OCI-LY1 (cell line): ENCODE data around the gene NFIB.

Source experiments
- H2AFZ ChIP-seq: fragments of 200-600 bp; sonication (generic), shearing (Covaris generic); 2 replicates; pipeline ENCODE4 v1.6.0; 2014; ENCODE audit warnings: antibody characterized with exemption, mild to moderate bottlenecking, low read length
- H3F3A ChIP-seq: fragments of 200-600 bp; sonication (generic), shearing (Covaris generic); 2 replicates; pipeline ENCODE4 v1.6.0; 2014; ENCODE audit warnings: mild to moderate bottlenecking, antibody characterized with exemption, low read length, moderate library complexity; ENCODE audit not compliant: insufficient read depth
- H3K27ac ChIP-seq: fragments of 200-600 bp; sonication (generic); 2 replicates; pipeline ENCODE4 v1.5.1; 2014; ENCODE audit warnings: low read length, mixed run types, mild to moderate bottlenecking, low read depth; ENCODE audit not compliant: poor library complexity, severe bottlenecking
- H3K27me3 ChIP-seq: fragments of 200-600 bp; sonication (generic); 2 replicates; pipeline ENCODE4 v1.6.0; 2014; ENCODE audit warnings: antibody characterized with exemption, mild to moderate bottlenecking, low read length, moderate library complexity; ENCODE audit not compliant: insufficient read depth
- H3K36me3 ChIP-seq: fragments of 200-600 bp; sonication (generic); 2 replicates; pipeline ENCODE4 v1.6.1; 2014; ENCODE audit warnings: mild to moderate bottlenecking, antibody characterized with exemption, low read length, moderate library complexity, mixed read lengths; ENCODE audit not compliant: insufficient read depth
- H3K4me1 ChIP-seq: fragments of 200-600 bp; sonication (generic); 2 replicates; pipeline ENCODE4 v1.5.1; 2014; ENCODE audit warnings: mild to moderate bottlenecking, low read length, moderate library complexity; ENCODE audit not compliant: insufficient read depth, severe bottlenecking
- H3K4me2 ChIP-seq: fragments of 200-600 bp; sonication (generic), shearing (Covaris generic); 2 replicates; pipeline ENCODE4 v1.6.1; 2014; ENCODE audit warnings: low read length
- H3K4me3 ChIP-seq: fragments of 200-600 bp; sonication (generic); 2 replicates; pipeline ENCODE4 v1.5.1; 2014; ENCODE audit warnings: low read length, low read depth, mild to moderate bottlenecking, mixed read lengths; ENCODE audit not compliant: poor library complexity, severe bottlenecking
- H3K79me2 ChIP-seq: fragments of 200-600 bp; shearing (Covaris generic); 2 replicates; pipeline ENCODE4 v1.6.1; 2016; ENCODE audit warnings: mixed run types, low read length, mixed read lengths; ENCODE audit not compliant: insufficient read depth
- H3K9ac ChIP-seq: fragments of 200-600 bp; sonication (generic), shearing (Covaris generic); 2 replicates; pipeline ENCODE4 v1.6.1; 2014; ENCODE audit warnings: mild to moderate bottlenecking, low read length, mixed read lengths
- H3K9me2 ChIP-seq: fragments of 200-600 bp; sonication (generic), shearing (Covaris generic); 2 replicates; pipeline ENCODE4 v1.6.1; 2014; ENCODE audit warnings: low read depth, mild to moderate bottlenecking, low read length, mixed read lengths
- H3K9me3 ChIP-seq: fragments of 200-600 bp; shearing (Covaris generic); 2 replicates; pipeline ENCODE4 v1.6.1; 2014; ENCODE audit warnings: low read length, mixed read lengths
- H4K20me1 ChIP-seq: fragments of 200-600 bp; sonication (generic), shearing (Covaris generic); 2 replicates; pipeline ENCODE4 v1.6.0; 2016; ENCODE audit warnings: mild to moderate bottlenecking, low read length; ENCODE audit not compliant: insufficient read depth
- EZH2 ChIP-seq: fragments of 200-600 bp; sonication (generic), shearing (Covaris generic); IDR thresholded peaks from 2 replicates; pipeline ENCODE4 v1.8.0; 2017; ENCODE audit warnings: borderline replicate concordance, mixed run types, mild to moderate bottlenecking, antibody characterized with exemption, low read length, moderate library complexity, mixed read lengths
- TF ChIP-seq, protein P1 (sequence below): fragments of 200-600 bp; sonication (generic), shearing (Covaris generic); IDR thresholded peaks from 2 replicates; pipeline ENCODE4 v1.5.1; 2017; ENCODE audit warnings: mild to moderate bottlenecking, antibody characterized with exemption, low read length, moderate library complexity, mixed read lengths

NFIB gene

DNA sequence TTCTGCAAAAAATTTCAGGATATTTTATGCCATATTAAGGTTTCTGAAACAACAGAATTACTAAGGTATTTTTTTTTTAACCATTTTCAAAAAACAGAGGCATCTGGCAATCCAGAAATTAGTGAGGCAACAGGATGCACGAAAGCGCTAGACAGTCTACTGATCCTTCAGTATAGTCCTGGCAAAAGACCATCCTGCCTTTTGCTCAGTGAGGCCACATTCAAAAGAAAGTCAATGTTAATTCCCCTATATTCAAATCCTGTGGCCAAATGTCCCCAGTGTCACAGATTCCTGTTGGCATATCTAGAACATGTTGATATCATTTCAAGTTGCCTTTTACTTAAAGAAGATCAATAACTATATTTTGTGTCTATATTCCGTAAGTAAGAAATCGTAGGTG lies 13.1 kb upstream of the NFIB start:
- Histone ChIP-seq H3K79me2 (no peaks in the 10 kb centered on the region), H3K27me3 (no peaks in the 10 kb centered on the region), H3F3A (no peaks in the 10 kb centered on the region), H3K4me3 (no peak overlapping the region), H3K36me3 (no peaks in the 10 kb centered on the region), H3K9me3 (no peaks in the 10 kb centered on the region), H3K9me2 (no peaks in the 10 kb centered on the region), H3K4me2 (no peak overlapping the region), H2AFZ (no peak overlapping the region), H3K4me1 (peaks cover 47% of the 10 kb centered on the region), H4K20me1 (no peaks in the 10 kb centered on the region), H3K9ac (no peak overlapping the region), H3K27ac (peak overlapping the region; percentile 67)
- TF ChIP-seq, protein P1, sequence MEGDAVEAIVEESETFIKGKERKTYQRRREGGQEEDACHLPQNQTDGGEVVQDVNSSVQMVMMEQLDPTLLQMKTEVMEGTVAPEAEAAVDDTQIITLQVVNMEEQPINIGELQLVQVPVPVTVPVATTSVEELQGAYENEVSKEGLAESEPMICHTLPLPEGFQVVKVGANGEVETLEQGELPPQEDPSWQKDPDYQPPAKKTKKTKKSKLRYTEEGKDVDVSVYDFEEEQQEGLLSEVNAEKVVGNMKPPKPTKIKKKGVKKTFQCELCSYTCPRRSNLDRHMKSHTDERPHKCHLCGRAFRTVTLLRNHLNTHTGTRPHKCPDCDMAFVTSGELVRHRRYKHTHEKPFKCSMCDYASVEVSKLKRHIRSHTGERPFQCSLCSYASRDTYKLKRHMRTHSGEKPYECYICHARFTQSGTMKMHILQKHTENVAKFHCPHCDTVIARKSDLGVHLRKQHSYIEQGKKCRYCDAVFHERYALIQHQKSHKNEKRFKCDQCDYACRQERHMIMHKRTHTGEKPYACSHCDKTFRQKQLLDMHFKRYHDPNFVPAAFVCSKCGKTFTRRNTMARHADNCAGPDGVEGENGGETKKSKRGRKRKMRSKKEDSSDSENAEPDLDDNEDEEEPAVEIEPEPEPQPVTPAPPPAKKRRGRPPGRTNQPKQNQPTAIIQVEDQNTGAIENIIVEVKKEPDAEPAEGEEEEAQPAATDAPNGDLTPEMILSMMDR, result no peak
- TF ChIP-seq EZH2, result no peak

DNA sequence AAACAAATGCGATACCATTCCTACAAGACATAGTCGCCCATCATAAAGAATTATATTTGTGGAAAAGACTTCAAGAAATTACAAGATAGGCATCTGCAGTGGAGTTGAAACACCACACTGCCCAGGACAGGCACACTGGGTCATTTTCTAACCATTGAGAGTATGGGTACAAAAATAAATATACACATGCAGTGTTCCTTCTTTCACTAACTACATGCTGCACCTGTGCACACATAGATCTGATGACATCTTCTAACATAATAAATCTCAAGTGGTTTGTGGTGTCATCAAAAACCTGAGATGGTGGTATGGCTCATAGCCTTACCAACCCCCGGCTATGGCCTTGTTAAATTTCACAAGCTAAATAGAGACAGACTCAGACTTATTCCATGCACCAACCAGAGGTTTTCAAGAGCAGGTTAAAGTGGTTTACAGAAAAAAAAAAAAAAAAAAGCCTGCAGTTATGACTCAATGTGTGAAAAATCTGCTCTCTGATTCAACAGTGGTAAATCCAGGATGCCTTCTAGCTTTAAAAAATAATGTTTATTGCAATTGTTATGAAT lies 12.4 kb upstream of the NFIB start:
- Histone ChIP-seq H2AFZ (no peak overlapping the region), H3K4me2 (no peak overlapping the region)
- TF ChIP-seq EZH2, result no peak
- TF ChIP-seq, protein P1, result no peak

DNA sequence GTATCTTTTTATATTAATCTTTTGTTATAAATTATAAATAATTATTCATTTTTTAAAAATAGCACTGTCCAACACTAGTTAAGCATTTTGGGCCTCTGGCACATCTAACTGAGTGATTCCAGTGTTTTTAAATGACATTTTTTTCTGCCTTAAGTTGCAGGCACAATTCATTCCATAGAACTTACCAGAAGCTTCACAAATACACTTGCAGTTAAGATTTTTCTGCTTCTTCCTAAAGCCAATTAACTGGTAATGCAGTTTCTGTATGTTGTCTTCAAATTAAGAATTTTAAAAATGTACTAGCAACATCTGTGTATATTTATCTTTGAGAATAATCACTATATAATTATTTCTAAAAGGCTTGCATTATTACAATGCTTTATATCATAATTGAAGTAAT lies 11.2 kb upstream of the NFIB start:
- no peak overlapping the region for H2AFZ ChIP-seq
- no peaks in the 10 kb centered on the region for H3K9me3 ChIP-seq
- no peaks in the 10 kb centered on the region for H3F3A ChIP-seq
- no peak overlapping the region for H3K4me2 ChIP-seq
- no peaks in the 10 kb centered on the region for H4K20me1 ChIP-seq
- no peaks in the 10 kb centered on the region for H3K9me2 ChIP-seq
- no peaks in the 10 kb centered on the region for H3K79me2 ChIP-seq
- no peak overlapping the region for H3K4me3 ChIP-seq
- peaks cover 63% of the 10 kb centered on the region for H3K4me1 ChIP-seq
- TF ChIP-seq EZH2, result no peak
- TF ChIP-seq, protein P1, result no peak
- no peak overlapping the region for H3K9ac ChIP-seq
- H3K27me3 ChIP-seq, result no peaks in the 10 kb centered on the region
- H3K36me3 ChIP-seq, result no peaks in the 10 kb centered on the region
- H3K27ac ChIP-seq, result no peak overlapping the region

More for the DNA sequence above, 12.4 kb upstream of the NFIB start:
- H3K4me3 ChIP-seq, result no peak overlapping the region
- no peaks in the 10 kb centered on the region for H3K9me2 ChIP-seq
- no peaks in the 10 kb centered on the region for H3K27me3 ChIP-seq
- H3F3A ChIP-seq, result no peaks in the 10 kb centered on the region
- H3K9ac ChIP-seq, result no peak overlapping the region
- peaks cover 51% of the 10 kb centered on the region for H3K4me1 ChIP-seq
- no peaks in the 10 kb centered on the region for H3K9me3 ChIP-seq
- no peaks in the 10 kb centered on the region for H3K36me3 ChIP-seq
- no peaks in the 10 kb centered on the region for H3K79me2 ChIP-seq
- H3K27ac ChIP-seq, result peak overlapping the region; percentile 67
- H4K20me1 ChIP-seq, result no peaks in the 10 kb centered on the region
